GM19238 (cell line): ENCODE measurements around the gene FOXD1.
"Not testable (repeated sequence)": the region's sequence is repeated elsewhere in the genome, so short reads cannot be mapped to it uniquely, and the experiment has no call there.

Source experiments
- DNase-seq: peaks from one replicate; pipeline ENCODE4 v3.0.0; 2011; ENCODE audit warnings: low spot score; ENCODE audit not compliant: insufficient read length

The FOXD1 gene

GRCh38 chr5:73417303-73418034, 31.1 kb downstream of the FOXD1 start:
- no peak for DNase-seq

GRCh38 chr5:73415617-73416016, 33.0 kb downstream of the FOXD1 start:
- DNase-seq: no peak

GRCh38 chr5:73415171-73415570, 33.4 kb downstream of the FOXD1 start:
- DNase-seq: no peak

- DNase-seq: no peak
Observed at GRCh38 chr5:73412597-73412988, 36.0 kb downstream of the FOXD1 start.

- no peak for DNase-seq
Observed at GRCh38 chr5:73411936-73412596, 36.5 kb downstream of the FOXD1 start.

GRCh38 chr5:73409927-73410326, 38.6 kb downstream of the FOXD1 start:
- not testable (repeated sequence) for DNase-seq

GRCh38 chr5:73405691-73406090, 42.9 kb downstream of the FOXD1 start:
- DNase-seq: no peak

GRCh38 chr5:73399775-73400174, 48.8 kb downstream of the FOXD1 start:
- no peak for DNase-seq
